CD4-positive, alpha-beta T cell treated with Interleukin-17A for 1 hour (primary cell): ENCODE results near the gene RIN3.
"Not testable (repeated sequence)": the region's sequence is repeated elsewhere in the genome, so short reads cannot be mapped to it uniquely, and the experiment has no call there.

Experiments used
- DNase-seq: peaks from one replicate; pipeline ENCODE4 v3.0.0-alpha.2; 2020

RIN3 gene

GRCh38 chr14:92631098-92631497, 117.5 kb downstream of the RIN3 start:
- DNase-seq = no peak

DNA sequence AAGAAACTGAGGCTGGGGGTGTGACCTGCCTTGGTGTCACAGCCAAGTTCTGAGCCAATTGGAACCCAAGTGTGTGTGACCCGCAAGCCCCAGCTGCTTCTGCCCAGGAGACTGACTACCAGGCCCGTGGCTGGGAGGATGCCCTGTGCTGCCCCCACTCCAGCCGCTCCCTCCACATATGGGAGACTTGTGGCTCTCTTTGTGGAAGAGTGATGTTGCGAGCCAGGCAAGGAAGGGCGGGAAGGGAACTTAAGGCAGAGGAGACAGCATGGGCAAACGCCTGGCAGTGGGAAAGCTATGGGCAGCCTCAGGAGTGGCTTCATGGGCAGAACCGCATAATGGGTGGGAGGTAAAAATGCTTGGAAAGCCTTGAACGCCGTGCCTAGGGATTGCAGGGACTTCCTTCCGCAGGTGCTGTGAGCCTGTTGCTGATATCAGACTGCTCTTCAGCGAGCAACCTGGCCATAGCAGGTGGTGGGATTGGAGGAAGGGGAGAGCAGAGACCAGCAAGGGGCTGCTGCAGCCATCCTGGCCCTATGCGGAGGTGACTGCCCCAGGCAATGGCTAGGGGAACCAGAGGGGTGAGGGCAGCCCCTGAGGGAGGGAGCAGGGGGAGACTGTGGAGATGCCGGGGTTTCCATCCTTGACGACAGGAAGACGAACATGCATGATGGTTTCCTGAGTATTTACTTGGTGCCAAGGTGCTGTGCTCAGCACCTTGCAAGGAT, 119.1 kb downstream of the RIN3 start:
- no peak for DNase-seq

DNA sequence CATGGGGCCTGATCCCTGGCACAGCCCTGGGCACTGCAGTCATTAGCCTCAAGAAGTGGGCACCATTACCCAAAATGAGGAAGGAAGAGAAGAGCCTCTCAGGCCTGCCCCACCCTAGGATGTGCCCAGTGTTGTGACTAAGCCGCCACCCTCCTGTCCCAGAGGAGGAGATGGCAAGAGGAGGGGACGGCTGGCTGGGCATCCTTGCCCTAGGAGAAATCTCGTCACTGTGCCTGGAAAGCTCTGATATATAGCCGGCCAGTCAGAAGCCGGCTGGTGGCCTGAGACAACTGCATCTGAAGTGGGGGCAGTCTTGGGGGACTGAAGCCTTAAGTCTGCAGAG, 119.7 kb downstream of the RIN3 start:
- no peak for DNase-seq

DNA sequence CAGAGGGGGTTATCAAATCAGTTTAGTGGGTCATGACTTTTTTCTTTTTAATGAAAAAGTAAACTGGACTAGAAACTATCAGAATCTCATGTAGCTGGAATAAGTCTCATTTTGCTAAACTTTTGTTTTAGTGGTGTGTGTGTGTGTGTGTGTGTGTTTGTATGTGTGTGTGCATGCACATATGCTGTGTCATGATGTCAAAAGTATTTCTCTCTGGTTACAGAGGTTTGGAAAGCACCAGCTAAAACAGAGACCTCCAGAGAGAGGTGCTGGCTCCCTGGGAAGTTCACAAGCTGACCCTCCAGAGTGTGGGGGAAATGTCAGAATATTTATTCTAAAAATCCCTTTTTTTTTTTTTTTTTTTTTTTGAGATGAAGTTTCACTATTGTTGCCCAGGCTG, 120.1 kb downstream of the RIN3 start:
- DNase-seq = no peak

DNA sequence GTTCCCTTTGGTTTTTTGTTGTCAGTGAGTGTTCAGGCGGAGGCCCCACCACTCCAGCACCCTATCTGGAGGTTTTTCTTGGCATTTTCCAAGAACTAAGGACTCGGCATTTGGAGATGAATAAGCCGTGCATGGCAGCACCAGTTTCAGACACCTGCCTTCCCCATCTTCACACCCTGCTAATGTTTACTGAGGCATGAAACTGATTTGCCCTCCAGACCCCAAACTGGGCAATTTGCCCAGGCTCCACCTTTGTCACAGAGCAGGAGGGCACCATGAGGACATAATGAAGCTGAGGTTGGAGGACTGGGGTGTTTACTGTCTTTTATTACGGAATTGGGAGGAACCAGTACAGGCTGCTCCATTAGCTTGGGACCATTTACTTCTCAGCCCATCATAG, 121.5 kb downstream of the RIN3 start:
- no peak for DNase-seq

DNA sequence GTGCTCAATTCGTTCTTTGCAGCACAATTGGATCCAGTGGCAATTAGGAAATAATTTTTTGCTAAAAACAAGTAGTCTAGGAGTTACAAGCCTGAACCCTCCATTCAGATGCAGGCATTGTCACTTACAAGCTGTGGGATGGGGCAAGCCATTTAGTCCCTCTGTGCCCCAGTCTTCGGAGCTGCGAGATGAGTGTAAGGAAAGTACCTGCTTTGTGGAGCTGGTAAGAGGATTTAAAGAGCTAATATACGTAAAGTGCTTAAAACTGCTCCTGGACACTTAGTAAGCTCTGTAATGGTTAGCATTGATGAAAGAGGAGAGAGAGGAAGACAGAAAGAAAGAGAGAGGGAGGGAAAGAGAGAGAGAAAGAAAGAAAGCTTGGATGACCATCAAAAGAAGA, 122.3 kb downstream of the RIN3 start:
- no peak for DNase-seq

GRCh38 chr14:92637228-92637627, 123.6 kb downstream of the RIN3 start:
- no peak for DNase-seq

DNA sequence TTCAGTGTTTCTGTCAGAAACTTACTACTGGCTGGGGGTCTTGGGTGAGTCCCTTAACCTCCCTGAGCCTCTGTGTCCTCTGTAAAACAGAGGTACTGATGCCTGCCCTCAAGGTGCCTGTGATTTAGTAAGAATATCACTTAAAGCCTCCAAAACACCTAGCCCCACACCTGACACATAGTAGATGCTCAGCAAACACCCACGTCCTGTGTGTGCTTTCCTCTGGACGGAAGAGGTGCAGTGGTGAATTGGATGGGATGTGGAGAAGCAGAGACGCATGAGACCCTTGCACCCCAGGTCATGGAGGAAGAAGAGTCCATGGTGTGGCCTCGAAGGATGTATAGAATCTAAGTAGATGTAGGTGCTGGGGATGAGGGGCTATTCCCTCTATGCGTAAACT, 124.3 kb downstream of the RIN3 start:
- no peak for DNase-seq

GRCh38 chr14:92638266-92638665, 124.7 kb downstream of the RIN3 start:
- DNase-seq = no peak

DNA sequence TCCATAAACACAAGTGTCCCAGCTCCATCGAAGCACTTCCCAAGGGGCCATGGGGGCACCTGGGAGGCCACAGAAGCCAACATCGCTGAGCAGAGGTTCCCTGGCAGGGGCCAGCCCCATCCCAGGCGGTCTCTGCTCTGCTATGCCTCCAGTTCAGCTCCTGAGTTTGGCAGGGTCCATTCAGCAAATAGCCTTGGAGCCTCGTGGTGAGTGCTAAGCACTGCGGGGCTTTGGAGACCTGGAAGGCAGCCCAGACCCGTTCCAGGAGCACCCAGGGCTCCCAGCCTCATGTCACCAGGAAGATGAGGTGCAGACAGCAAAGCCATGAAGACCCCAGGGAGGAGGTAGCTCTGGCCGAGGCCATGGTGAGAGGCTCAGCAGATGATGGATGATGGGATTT, 125.3 kb downstream of the RIN3 start:
- DNase-seq = no peak

DNA sequence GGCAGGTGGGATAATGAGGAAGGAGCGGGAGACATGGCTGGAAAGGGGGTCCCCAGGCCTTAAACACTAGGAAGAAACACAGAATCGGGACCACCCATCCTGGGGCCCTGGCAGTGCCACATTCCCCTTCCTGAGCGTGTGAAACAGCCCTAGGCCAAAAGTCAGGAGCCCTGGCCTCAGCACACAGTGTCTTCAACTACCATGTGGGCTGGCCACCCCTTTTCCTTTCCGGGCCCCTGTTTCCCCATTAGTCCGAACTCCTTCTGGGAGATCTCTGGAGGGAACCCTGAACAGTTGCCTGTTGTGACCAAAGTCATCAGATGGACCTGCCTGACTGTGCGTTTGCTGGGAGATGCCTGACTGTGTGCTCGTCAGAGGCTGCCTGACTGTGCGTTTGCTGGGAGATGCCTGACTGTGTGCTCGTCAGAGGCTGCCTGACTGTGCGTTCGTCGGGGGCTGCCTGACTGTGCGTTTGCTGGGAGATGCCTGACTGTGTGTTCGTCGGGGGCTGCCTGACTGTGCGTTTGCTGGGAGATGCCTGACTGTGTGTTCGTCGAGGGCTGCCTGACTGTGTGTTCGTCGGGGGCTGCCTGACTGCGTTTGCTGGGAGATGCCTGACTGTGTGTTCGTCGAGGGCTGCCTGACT, 126.0 kb downstream of the RIN3 start:
- DNase-seq = not testable (repeated sequence)

GRCh38 chr14:92641306-92641705, 127.7 kb downstream of the RIN3 start:
- no peak for DNase-seq

- no peak for DNase-seq
Observed at GRCh38 chr14:92644171-92644969, 130.8 kb downstream of the RIN3 start.

DNA sequence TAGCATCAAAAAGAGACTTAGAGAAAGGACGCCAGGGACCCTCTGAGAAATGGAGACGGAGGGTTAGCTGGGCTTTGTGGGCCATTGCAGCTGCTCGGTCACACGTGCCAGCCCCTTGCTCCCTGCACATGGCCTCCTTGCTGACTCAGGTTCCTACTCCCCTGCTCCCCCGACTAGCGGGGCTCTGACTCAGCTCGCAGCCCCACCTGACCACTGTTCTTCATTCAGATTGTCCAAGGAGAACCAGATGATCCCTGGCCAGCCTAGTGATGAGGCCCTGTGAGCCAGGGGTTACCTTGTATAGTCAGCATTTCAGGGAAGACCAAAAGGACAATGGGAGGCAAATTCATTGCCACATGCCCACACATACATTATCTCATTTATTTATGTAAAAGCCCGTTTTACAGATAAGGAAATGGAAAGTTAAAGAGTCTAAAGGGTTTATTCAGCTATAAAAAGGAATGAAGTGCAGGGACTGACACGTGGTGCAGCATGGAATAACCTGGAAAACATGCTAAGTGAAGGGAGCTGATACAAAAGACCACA, 131.5 kb downstream of the RIN3 start:
- DNase-seq = no peak

GRCh38 chr14:92645841-92646478, 132.4 kb downstream of the RIN3 start:
- DNase-seq = no peak

- DNase-seq = no peak
Observed at GRCh38 chr14:92646952-92647796, 133.6 kb downstream of the RIN3 start.

DNA sequence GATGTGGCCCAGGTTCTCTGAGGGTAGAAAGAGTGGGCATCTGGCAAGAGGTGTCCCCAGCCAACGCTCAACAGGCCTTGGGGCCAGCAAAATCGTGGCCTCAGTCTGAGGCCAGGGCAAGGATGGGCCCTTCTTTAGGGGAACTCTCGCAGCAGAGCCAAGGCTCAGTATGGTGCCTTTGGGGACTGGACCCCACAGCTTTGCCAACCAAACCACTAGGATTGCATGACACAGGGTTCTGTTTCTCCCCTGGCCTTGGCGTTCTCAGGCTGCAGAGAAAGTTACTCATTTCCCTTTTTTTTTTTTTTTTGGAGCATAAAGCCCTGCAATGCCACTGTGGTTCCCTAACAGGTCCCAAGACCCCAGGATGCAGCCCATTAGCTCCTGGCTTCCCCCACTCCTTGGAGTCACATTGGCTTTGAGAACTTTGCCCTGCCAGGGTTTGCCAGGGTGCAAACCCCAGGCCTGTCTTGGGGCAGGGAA, 134.3 kb downstream of the RIN3 start:
- DNase-seq = no peak

DNA sequence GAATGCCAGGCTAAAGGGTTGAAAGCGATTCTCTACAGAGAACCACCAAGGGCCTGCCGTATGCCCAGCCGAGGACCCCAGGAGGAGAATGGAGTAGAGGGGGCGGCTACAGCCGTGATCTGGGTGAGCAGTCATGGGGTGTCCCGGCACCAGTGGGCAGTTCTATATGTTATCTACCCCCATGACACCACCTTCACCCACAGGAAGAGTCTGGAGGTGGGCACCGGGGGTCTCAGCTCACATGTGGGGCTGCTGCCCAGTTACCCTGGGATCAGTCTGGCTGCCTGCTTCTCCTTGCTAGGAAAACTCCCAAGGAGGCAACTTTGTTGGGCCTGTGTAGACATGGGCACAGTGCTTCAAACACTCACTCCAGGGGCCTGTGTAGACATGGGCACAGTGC, 135.5 kb downstream of the RIN3 start:
- DNase-seq = no peak

GRCh38 chr14:92649934-92650545, 136.5 kb downstream of the RIN3 start:
- peak; percentile 23 for DNase-seq

GRCh38 chr14:92650581-92651105, 137.1 kb downstream of the RIN3 start:
- DNase-seq = no peak

DNA sequence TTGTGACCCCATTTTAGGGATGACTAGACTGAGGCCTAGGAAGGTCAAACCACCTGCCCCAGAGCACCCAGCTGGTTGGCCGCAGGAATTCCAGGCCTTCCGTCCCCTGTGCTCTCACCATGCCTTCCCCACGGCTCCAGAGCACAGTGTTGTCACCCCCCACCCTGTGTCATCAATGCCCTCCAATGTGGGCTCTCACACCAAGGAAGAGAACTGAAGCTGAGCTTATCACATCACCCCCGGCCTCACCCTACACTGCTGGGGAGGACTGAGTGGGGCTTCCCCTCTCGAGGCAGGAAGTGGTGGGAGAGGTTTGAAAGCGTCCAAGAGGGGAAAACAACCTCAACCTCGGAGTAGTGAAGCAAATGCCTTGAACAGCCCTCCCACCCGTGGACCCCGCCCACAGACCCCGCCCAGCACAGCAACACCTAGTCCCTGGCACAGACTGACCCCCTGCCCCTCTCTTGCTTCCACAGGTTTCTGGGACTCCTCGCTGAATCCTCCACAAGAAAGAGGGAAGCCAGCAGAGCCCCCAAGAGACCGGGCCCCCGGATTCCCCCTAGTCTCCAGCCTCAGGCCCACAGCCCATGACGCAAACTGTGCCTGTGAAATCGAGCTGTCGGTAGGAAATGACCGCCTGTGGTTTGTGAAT, 137.7 kb downstream of the RIN3 start:
- DNase-seq = peak; percentile 89
